SU-DHL-6 (cell line): Measurements from ENCODE around the gene PDE4D.

Experiments used
- H2AFZ ChIP-seq: fragments of 200-600 bp; sonication (generic); 2 replicates; pipeline ENCODE4 v1.6.1; 2014; ENCODE audit warnings: low read depth, mild to moderate bottlenecking, moderate library complexity, mixed read lengths, antibody characterized with exemption, low read length; ENCODE audit not compliant: severe bottlenecking
- H3F3A ChIP-seq: fragments of 200-600 bp; shearing (Covaris generic); 2 replicates; pipeline ENCODE4 v1.6.0; 2016; ENCODE audit warnings: antibody characterized with exemption, mild to moderate bottlenecking; ENCODE audit not compliant: insufficient read depth
- H3K27ac ChIP-seq: fragments of 200-600 bp; sonication (generic); 2 replicates; pipeline ENCODE4 v1.5.1; 2016; ENCODE audit warnings: low read depth, mild to moderate bottlenecking, low read length, moderate library complexity, mixed read lengths
- H3K27me3 ChIP-seq: fragments of 200-600 bp; sonication (generic), shearing (Covaris generic); 2 replicates; pipeline ENCODE4 v1.6.0; 2014; ENCODE audit warnings: mild to moderate bottlenecking, low read length
- H3K36me3 ChIP-seq: fragments of 200-600 bp; sonication (generic); 2 replicates; pipeline ENCODE4 v1.6.1; 2014; ENCODE audit warnings: mild to moderate bottlenecking, low read length, mixed read lengths
- H3K4me2 ChIP-seq: fragments of 300-600, 200-600 bp; shearing (Covaris generic), sonication (generic); 2 replicates; pipeline ENCODE4 v1.6.0; 2014; ENCODE audit warnings: low read length, low read depth, mild to moderate bottlenecking; ENCODE audit not compliant: poor library complexity, severe bottlenecking
- H3K4me3 ChIP-seq: fragments of 200-600 bp; sonication (generic); 2 replicates; pipeline ENCODE4 v1.5.1; 2014; ENCODE audit warnings: antibody characterized with exemption, low read length, mild to moderate bottlenecking, mixed read lengths; ENCODE audit not compliant: insufficient read depth, poor library complexity, severe bottlenecking
- H3K79me2 ChIP-seq: fragments of 200-600 bp; sonication (generic); 2 replicates; pipeline ENCODE4 v1.6.1; 2014; ENCODE audit warnings: mild to moderate bottlenecking, low read length, moderate library complexity; ENCODE audit not compliant: insufficient read depth
- H3K9ac ChIP-seq: fragments of 200-600 bp; sonication (generic); 2 replicates; pipeline ENCODE4 v1.7.0; 2014; ENCODE audit warnings: mild to moderate bottlenecking, low read length
- H3K9me2 ChIP-seq: fragments of 200-600 bp; sonication (generic); replicated peaks from 2 replicates; pipeline ENCODE4 v1.6.1; 2014; ENCODE audit warnings: low read length; ENCODE audit not compliant: insufficient read depth
- H3K9me3 ChIP-seq: fragments of 200-600 bp; sonication (generic); 2 replicates; pipeline ENCODE4 v1.6.1; 2014; ENCODE audit warnings: low read length, mixed read lengths; ENCODE audit not compliant: insufficient read depth
- H4K20me1 ChIP-seq: fragments of 200-600 bp; sonication (generic); 2 replicates; pipeline ENCODE4 v1.6.1; 2014; ENCODE audit warnings: low read depth, mild to moderate bottlenecking, antibody characterized with exemption, low read length, moderate library complexity, mixed read lengths
- EZH2phosphoT487 ChIP-seq: fragments of 200-600 bp; sonication (generic), shearing (Covaris generic); conservative IDR thresholded peaks from 2 replicates; pipeline ENCODE4 v1.6.1; 2018; ENCODE audit warnings: mild to moderate bottlenecking, antibody characterized with exemption, low read length, moderate library complexity, mixed read lengths
- TF ChIP-seq, protein P1 (sequence below): fragments of 200-600 bp; sonication (generic); IDR thresholded peaks from one replicate; pipeline ENCODE4 v1.5.1; 2017; ENCODE audit warnings: antibody characterized with exemption, mild to moderate bottlenecking, low read length, moderate library complexity; ENCODE audit not compliant: insufficient read depth, poor library complexity, severe bottlenecking

The PDE4D gene

DNA sequence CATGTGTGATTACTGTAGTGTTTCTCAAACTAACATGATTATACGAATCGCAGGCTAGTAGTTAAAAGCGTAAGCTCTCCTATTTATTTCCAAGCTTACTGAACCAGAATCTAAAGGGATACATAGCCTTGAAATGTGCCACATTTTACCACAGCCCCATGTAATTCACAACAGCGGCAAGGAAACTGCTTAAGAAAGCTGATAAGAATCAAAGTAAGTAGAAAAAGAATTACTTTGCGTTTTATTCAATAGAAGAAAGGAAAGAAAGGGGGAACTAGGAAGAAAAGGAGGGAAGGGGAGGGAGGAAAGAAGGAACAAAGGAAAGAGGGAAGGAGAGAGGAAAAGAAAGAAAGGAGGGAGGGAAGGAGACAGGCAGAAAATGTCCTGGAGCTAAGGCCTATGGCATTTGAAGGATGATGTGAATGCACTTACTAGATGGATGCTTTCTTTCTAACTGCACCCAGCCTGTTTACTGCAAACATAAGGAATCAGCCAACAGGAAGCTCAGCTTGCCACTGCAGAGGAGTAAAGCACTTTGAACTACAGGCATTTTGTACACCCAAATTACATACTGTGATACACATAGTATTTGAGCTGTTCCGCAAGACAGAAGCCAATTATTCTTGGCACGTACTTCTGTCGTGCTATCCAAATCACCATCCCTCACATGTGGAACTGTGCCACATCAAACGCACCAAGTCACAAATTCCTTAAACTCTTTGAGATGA lies 789.0 kb downstream of the PDE4D start:
- no peak overlapping the region for H3K27ac ChIP-seq

DNA sequence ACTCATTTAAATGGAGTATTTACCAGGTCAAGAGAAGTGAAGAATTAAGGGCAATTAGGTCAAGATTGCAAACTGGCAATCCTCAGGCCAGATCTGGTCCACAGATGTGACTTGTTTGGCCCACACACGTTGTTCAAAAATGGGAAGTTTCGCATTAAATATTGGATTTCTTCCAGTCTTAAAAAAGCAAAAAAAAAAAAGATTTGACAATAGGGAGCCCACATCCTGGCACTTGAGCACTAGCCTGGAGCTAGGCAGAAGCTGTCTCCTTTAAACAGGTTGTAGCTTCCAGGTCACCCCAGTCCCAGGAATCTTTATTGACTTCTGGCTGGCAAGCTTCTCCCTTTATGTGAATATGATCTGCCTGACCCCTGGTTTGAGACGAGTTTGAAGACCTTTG lies 790.2 kb downstream of the PDE4D start:
- Histone ChIP-seq H3K4me2 (no peak overlapping the region), H3K4me3 (no peak overlapping the region), H3K36me3 (no peaks in the 10 kb centered on the region), H3F3A (no peaks in the 10 kb centered on the region), H3K9ac (no peak overlapping the region), H3K79me2 (no peaks in the 10 kb centered on the region), H3K27me3 (no peaks in the 10 kb centered on the region), H3K9me3 (no peaks in the 10 kb centered on the region), H3K27ac (no peak overlapping the region), H4K20me1 (no peaks in the 10 kb centered on the region), H2AFZ (no peak overlapping the region), H3K9me2 (no peaks in the 10 kb centered on the region)
- no peak for TF ChIP-seq EZH2phosphoT487
- TF ChIP-seq, protein P1, sequence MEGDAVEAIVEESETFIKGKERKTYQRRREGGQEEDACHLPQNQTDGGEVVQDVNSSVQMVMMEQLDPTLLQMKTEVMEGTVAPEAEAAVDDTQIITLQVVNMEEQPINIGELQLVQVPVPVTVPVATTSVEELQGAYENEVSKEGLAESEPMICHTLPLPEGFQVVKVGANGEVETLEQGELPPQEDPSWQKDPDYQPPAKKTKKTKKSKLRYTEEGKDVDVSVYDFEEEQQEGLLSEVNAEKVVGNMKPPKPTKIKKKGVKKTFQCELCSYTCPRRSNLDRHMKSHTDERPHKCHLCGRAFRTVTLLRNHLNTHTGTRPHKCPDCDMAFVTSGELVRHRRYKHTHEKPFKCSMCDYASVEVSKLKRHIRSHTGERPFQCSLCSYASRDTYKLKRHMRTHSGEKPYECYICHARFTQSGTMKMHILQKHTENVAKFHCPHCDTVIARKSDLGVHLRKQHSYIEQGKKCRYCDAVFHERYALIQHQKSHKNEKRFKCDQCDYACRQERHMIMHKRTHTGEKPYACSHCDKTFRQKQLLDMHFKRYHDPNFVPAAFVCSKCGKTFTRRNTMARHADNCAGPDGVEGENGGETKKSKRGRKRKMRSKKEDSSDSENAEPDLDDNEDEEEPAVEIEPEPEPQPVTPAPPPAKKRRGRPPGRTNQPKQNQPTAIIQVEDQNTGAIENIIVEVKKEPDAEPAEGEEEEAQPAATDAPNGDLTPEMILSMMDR: no peak

More for the DNA sequence above, 789.0 kb downstream of the PDE4D start:
- Histone ChIP-seq H3K36me3 (no peaks in the 10 kb centered on the region), H3K27me3 (no peaks in the 10 kb centered on the region), H3K79me2 (no peaks in the 10 kb centered on the region), H3K4me3 (no peak overlapping the region), H3K9ac (no peak overlapping the region), H3F3A (no peaks in the 10 kb centered on the region), H3K9me3 (no peaks in the 10 kb centered on the region), H3K9me2 (no peaks in the 10 kb centered on the region), H4K20me1 (no peaks in the 10 kb centered on the region), H2AFZ (no peak overlapping the region), H3K4me2 (no peak overlapping the region)
- TF ChIP-seq, protein P1: no peak
- no peak for TF ChIP-seq EZH2phosphoT487

DNA sequence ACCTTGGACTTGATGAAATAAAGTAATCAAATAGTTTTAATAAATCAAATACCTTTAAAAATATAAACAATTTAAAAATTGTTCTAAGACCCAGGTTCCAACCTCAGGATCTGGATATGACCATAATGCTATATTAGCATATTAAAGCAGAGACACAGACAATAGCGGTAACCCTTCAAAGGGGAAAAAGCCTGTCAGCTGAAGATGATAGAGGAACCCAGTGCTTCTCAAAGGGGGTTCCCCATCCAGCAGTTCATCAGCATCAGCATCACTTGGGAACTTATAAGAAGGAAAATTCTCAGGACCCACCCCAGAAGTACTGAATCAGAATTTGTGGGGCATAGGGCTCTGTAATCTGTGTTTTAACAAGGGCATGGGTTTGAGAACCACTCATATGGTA lies 791.1 kb downstream of the PDE4D start:
- no peak overlapping the region for H2AFZ ChIP-seq
- no peaks in the 10 kb centered on the region for H3K36me3 ChIP-seq
- no peaks in the 10 kb centered on the region for H3F3A ChIP-seq
- H3K4me3 ChIP-seq: no peak overlapping the region
- no peak overlapping the region for H3K27ac ChIP-seq
- no peaks in the 10 kb centered on the region for H3K27me3 ChIP-seq
- no peaks in the 10 kb centered on the region for H3K9me3 ChIP-seq
- no peak overlapping the region for H3K9ac ChIP-seq
- H3K9me2 ChIP-seq: no peaks in the 10 kb centered on the region
- no peaks in the 10 kb centered on the region for H4K20me1 ChIP-seq
- no peak overlapping the region for H3K4me2 ChIP-seq
- H3K79me2 ChIP-seq: no peaks in the 10 kb centered on the region
- no peak for TF ChIP-seq EZH2phosphoT487
- TF ChIP-seq, protein P1: no peak
